Aorta (tissue), 5 donors: ENCODE data around the gene FOXN3. TPM values are rescaled to one million over a fixed set of nuclear protein-coding genes. Genes with fewer than 3 reads are reported as not detected.

Experiments
- ATAC-seq: fragments of 200-7000 bp; cut with Tn5 transposase; one replicate; pipeline ENCODE4 v1.9.1; 2022; ENCODE audit warnings: moderate library complexity; ENCODE audit not compliant: low FRiP score
- DNase-seq, 2 donors: peaks; one replicate each; pipeline ENCODE4 v3.0.0-alpha.2; 2020
- H3K27ac ChIP-seq, 2 donors: one replicate each; pipeline ENCODE4 v1.5.1; 2013; ENCODE audit warnings: low read length in 2 of 2, mild to moderate bottlenecking in 2 of 2, moderate library complexity in 2 of 2, control low read depth in 1 of 2, inconsistent platforms in 1 of 2, low read depth in 1 of 2
- H3K27me3 ChIP-seq, 2 donors: one replicate each; pipeline ENCODE4 v1.6.1; 2013; ENCODE audit warnings: control low read depth in 1 of 2, low read length in 1 of 2, mild to moderate bottlenecking in 1 of 2, moderate library complexity in 1 of 2; ENCODE audit not compliant: insufficient read depth in 2 of 2, control insufficient read depth in 1 of 2
- H3K36me3 ChIP-seq, 2 donors: one replicate each; pipeline ENCODE4 v1.6.1; 2013; ENCODE audit warnings: control low read depth in 1 of 2, low read length in 1 of 2, mild to moderate bottlenecking in 1 of 2; ENCODE audit not compliant: insufficient read depth in 2 of 2, control insufficient read depth in 1 of 2
- H3K4me1 ChIP-seq, 2 donors: one replicate each; pipeline ENCODE4 v1.6.1; 2013; ENCODE audit warnings: low read length in 2 of 2, control low read depth in 1 of 2, mild to moderate bottlenecking in 1 of 2, moderate library complexity in 1 of 2; ENCODE audit not compliant: insufficient read depth in 2 of 2, control insufficient read depth in 1 of 2
- H3K4me3 ChIP-seq, 2 donors: one replicate each; pipeline ENCODE4 v1.5.1; 2013; ENCODE audit warnings: low read length in 2 of 2, control low read depth in 1 of 2, mild to moderate bottlenecking in 1 of 2
- H3K9me3 ChIP-seq: one replicate; pipeline ENCODE4 v1.6.1; 2013; ENCODE audit warnings: mild to moderate bottlenecking, low read length; ENCODE audit not compliant: control insufficient read depth
- WGBS, 2 donors: extraction: QIAGEN DNeasy Blood & Tissue Kit; methylation state at CpG; one replicate each; pipeline ENCODE4 v1.1.7; 2013; 5-methylcytosine and 5-hydroxymethylcytosine counted together
- intact Hi-C, 2 donors: fragments of 100-400 bp; cut with DNase I; formaldehyde crosslinking; loops; one replicate each; pipeline versions ENCODE4 v1.14.2 to v1.15.0; 2022
- polyA plus RNA-seq, 2 donors: library from polyadenylated mRNA; stranded (reverse); fragments of 200-250 nt; gene quantifications; one replicate each; pipeline ENCODE4 v1.2.3, GENCODE V29; 2013
- total RNA-seq, 2 donors: library from RNA; stranded (reverse); fragmentation: NEBNext Ultra II Directional; extraction: Animal tissue kit (Norgen Biotek cat#: 25700); gene quantifications; one replicate each; pipeline ENCODE4 v1.2.1, GENCODE V29; 2021
- donor health status: healthy with polysubstance abuse.
- donor health status: Bipolar disorder and iron deficiency.
- donor health status: DM: no; HTN: no; CAD: no.
- donor health status: DM: no; HTN: no; CAD: no.
- donor health status: DM: yes; HTN: yes; CAD: no.

Gene FOXN3
- total and polyA plus RNA-seq, 4 donors, result 21.4 to 225 (median 101) TPM

DNA sequence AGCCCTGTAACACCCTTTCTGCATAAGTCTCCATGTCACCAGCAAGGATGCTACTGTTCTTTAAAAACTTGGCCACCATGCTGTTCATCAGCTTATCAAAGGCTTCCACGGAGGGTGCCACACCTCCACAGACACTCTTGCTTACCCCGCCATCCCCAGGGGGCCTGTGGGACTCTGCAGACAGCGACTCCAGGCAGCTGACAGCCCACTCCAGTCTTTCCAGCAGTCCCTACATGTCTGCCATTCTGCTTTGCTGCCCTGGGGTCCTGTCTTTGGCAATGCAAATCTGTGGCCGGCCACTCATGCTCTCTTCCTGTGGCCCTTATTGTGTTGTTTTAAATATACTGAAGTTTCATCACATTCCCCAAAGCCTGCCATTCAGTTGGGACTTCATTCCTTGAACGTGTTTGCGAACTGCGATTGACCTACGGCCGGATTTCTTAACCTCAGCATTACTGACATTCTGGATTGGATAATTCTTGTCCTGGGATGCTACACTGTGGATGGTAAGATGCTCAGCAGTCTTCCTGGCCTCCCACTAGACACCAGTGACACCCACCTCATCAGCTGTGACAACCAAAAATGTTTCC lies 125.6 kb downstream of the FOXN3 start:
- no peak for ATAC-seq
- peaks cover 3% of the 10 kb centered on the region in 2 donors for H3K4me1 ChIP-seq
- 82 to 87% methylated on average over 9 of the region's 9 CpGs for WGBS, 2 donors
- no peak overlapping the region for H3K27ac ChIP-seq
- no peaks in the 10 kb centered on the region for H3K9me3 ChIP-seq
- no peaks in the 10 kb centered on the region for H3K36me3 ChIP-seq
- intact Hi-C loops, result no loop called here
- DNase-seq, result no peak
- no peak overlapping the region for H3K4me3 ChIP-seq
- no peaks in the 10 kb centered on the region for H3K27me3 ChIP-seq

DNA sequence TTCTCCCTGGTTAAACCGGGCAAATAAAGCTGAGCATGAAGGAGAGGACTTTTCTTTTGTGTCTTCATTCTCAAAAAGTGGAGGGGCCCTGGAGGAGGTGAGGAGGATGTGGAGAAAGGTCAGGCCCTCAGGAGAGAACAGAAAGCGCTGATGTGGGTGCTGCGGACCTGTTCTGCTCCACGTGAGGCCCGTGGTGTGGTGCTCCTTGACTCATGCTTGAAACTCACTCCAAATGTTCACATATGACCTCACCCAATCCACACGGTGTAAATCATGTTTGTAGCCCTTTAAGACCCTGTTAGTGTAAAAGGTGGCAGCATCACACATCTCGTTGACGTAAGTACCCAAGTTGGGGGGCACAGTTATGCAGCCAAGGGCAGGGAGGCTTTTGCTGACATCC lies 126.2 kb downstream of the FOXN3 start:
- no peaks in the 10 kb centered on the region for H3K27me3 ChIP-seq
- no peaks in the 10 kb centered on the region for H3K36me3 ChIP-seq
- H3K4me1 ChIP-seq, result peaks cover 3% of the 10 kb centered on the region in 2 donors
- intact Hi-C loops, result no loop called here
- 83 to 86% methylated on average over 8 of the region's 8 CpGs for WGBS, 2 donors
- DNase-seq, result no peak
- no peak overlapping the region for H3K27ac ChIP-seq
- ATAC-seq, result no peak
- H3K4me3 ChIP-seq, result no peak overlapping the region
- H3K9me3 ChIP-seq, result no peaks in the 10 kb centered on the region

DNA sequence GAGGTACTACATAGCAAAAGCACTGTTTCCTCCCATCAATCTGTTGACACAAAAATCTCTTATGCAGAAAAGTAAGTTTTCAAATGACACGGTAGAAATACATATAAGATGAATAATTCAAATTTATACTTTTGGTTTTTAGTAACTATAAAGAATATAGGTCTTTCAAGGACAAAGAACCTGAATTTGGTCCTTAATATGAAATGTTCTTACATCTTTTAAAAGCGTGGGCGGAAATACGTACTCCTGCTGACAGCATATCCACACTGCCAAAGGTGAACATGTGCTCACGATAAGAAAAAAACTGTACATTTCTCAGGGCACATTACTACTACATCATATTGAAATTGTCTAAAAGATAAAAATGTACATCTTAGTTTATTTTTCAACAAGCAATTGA lies 127.6 kb downstream of the FOXN3 start:
- ATAC-seq (no peak), DNase-seq (no peak)
- H3K4me1 ChIP-seq, result peaks cover 0 to 4% of the 10 kb centered on the region in 2 donors
- H3K27me3 ChIP-seq, result no peaks in the 10 kb centered on the region
- H3K27ac ChIP-seq, result no peak overlapping the region
- intact Hi-C loops, result no loop called here
- no peaks in the 10 kb centered on the region for H3K36me3 ChIP-seq
- no peak overlapping the region for H3K4me3 ChIP-seq
- 38 to 48% methylated on average over 5 of the region's 5 CpGs for WGBS, 2 donors
- no peaks in the 10 kb centered on the region for H3K9me3 ChIP-seq

DNA sequence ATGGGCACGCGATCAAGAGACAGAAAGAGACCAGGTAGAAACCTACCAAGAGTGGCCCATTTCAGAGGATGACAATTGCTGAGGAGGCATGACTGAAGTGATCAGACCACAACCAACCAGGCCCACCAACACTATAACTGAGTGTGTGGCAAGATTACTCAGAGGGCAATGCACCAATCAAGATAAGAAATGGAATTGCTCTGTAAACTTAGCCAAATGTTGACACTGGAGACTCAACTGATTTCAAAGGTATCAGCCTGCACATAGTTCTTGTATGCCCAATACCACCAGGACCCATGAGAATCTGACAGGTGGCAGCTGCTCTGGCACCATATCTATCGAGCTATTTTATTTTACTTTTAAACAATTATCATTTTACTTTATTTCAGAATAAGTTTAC lies 128.9 kb downstream of the FOXN3 start:
- intact Hi-C loops, result no loop called here
- DNase-seq (no peak), ATAC-seq (no peak)
- H3K9me3 ChIP-seq, result no peaks in the 10 kb centered on the region
- peaks cover 0 to 8% of the 10 kb centered on the region in 2 donors for H3K4me1 ChIP-seq
- no peaks in the 10 kb centered on the region for H3K36me3 ChIP-seq
- H3K27ac ChIP-seq, result no peak overlapping the region
- 86 to 89% methylated on average over 3 of the region's 3 CpGs for WGBS, 2 donors
- H3K4me3 ChIP-seq, result no peak overlapping the region
- no peaks in the 10 kb centered on the region for H3K27me3 ChIP-seq

DNA sequence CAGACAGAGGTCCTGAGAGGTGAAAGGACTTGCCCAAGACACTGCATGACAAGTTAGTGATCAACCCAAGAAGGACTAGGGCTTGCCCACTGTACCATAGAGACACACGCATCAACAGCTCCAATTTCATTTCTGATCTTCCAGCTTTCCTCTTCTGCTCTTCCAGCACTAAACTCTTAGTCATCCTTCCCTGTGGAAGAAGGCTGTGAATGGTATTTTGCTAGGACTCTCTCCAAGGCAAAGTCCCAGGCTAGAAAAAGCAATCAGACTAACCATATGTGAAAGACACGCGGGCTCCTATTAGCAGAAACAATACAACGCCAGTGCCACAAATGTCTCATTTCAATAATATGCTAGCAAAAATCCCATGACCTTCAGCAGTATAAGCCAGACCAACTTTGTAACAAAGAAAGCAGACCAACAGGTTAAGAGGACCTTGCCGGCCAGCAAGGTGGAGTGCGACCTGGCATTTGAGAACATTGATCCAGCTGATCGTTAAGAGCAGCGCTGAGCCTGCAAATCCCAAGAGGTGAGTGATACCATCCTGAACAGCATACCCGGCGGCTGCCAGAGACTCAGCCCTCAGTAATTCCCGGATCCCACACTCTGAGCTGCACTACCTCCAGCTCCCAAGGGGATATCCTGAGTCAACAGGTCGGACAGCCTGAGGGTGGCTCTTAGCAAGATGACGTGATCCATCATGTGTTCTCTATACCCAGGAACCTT lies 132.5 kb downstream of the FOXN3 start:
- ATAC-seq (peak; percentile 78), DNase-seq (peak; percentile 51 to 84)
- intact Hi-C loops, result no loop called here
- H3K9me3 ChIP-seq, result no peaks in the 10 kb centered on the region
- H3K36me3 ChIP-seq, result peaks cover 0 to 2% of the 10 kb centered on the region in 2 donors
- peaks cover 0 to 10% of the 10 kb centered on the region in 2 donors for H3K4me1 ChIP-seq
- WGBS, 2 donors, result 4 to 9% methylated on average over 13 of the region's 13 CpGs
- no peak overlapping the region for H3K4me3 ChIP-seq
- no peaks in the 10 kb centered on the region for H3K27me3 ChIP-seq
- peak overlapping the region; percentile 7 to 94 for H3K27ac ChIP-seq

DNA sequence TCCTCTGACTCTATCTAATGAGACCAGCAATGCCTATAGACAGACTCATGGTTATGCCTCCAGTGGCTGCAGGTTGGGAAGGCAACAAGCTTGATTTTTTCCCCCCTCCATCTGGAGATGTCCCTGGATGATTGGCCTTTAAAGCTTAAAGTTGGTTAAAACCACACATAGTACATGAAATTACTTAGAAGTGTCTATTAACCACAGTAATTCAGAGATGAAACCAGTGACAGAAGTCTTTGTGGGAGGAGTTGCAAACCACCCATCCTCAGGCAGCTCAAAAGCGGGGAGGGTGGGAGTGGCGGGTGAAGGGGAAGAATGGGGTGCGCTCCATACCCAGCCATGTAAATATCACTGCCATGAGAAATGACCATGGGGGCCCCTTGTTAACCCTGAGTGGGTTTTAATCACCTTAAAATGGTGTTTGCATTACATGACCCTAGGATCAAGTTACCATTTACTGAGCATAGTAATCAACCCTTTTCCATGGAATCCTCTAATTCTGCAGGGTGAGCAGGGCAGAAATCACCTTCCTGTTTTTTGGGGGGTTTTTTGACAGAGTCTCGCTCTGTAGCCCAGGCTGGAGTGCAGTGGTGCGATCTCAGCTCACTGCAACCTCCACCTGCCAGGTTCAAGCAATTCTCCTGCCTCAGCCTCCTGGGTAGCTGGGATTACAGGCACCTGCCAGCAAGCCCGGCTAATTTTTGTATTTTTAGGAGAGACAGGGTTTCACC lies 133.5 kb downstream of the FOXN3 start:
- H3K9me3 ChIP-seq, result no peaks in the 10 kb centered on the region
- WGBS, 2 donors, result 87 to 94% methylated on average over 5 to 6 of the region's 6 CpGs
- H3K27me3 ChIP-seq, result no peaks in the 10 kb centered on the region
- H3K4me1 ChIP-seq, result peaks cover 0 to 10% of the 10 kb centered on the region in 2 donors
- ATAC-seq (no peak), DNase-seq (no peak)
- intact Hi-C loops, result no loop called here
- peaks cover 0 to 2% of the 10 kb centered on the region in 2 donors for H3K36me3 ChIP-seq
- H3K4me3 ChIP-seq, result no peak overlapping the region
- no peak overlapping the region for H3K27ac ChIP-seq

DNA sequence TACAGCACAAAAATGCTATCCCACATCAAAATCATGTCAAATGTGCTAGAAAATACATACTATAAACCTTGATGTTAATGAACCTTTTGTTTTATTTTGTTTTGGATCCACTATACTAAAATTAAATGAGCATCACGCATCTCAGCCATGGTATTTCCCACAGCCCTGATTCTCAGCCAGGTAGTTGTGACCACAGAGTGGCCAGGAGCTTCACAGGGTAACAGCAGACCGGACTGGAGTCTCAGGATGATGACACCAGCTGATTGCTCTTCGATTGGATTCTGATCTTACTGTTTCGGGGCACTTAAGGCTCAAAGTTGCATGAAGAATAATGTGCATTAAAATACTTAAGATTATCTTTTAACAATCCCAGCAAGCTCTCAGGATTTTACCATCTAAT lies 134.8 kb downstream of the FOXN3 start:
- Histone ChIP-seq H3K36me3 (peaks cover 0 to 2% of the 10 kb centered on the region in 2 donors), H3K27me3 (no peaks in the 10 kb centered on the region), H3K27ac (peak overlapping the region in 1 of 2 donors; percentile 19), H3K4me3 (no peak overlapping the region), H3K9me3 (no peaks in the 10 kb centered on the region), H3K4me1 (peaks cover 0 to 10% of the 10 kb centered on the region in 2 donors)
- no peak for DNase-seq
- ATAC-seq, result no peak
- WGBS, 2 donors, result 84 to 85% methylated on average over 4 of the region's 4 CpGs
- intact Hi-C loops, result no loop called here

DNA sequence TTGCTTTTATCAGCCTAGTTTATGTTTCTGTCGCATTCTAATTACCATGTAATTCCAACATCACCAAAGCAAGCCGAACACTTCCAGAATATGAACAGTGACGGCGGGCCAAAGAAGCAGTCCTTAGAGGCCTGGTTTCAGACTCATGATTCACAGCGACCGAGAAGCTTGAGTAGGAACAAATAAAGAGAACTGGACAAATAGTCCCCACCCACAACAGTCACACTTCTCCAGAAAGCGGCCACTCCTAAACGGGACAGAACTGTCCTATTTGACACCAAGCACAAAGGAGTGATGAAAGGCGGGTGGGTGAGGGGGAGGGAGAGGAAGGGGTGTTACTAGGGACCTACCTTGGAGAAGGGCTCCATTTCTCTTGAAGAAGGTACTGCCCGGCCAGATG lies 136.4 kb downstream of the FOXN3 start:
- H3K4me3 ChIP-seq, result no peak overlapping the region
- H3K27me3 ChIP-seq, result no peaks in the 10 kb centered on the region
- intact Hi-C loops, result no loop called here
- ATAC-seq (no peak), DNase-seq (no peak)
- H3K36me3 ChIP-seq, result peaks cover 0 to 2% of the 10 kb centered on the region in 2 donors
- H3K9me3 ChIP-seq, result no peaks in the 10 kb centered on the region
- 94 to 95% methylated on average over 10 of the region's 10 CpGs for WGBS, 2 donors
- peaks cover 0 to 10% of the 10 kb centered on the region in 2 donors for H3K4me1 ChIP-seq
- no peak overlapping the region for H3K27ac ChIP-seq
